CMK (cell line): Measurements from ENCODE around the gene MAPT.

ENCODE experiments used
- DNase-seq: peaks from one replicate; pipeline ENCODE4 v3.0.0-alpha.2; 2010; ENCODE audit warnings: low read depth

MAPT gene

GRCh38 chr17:45973946-45974859, 79.8 kb downstream of the MAPT start:
- DNase-seq = no peak

- DNase-seq = no peak
These were observed 80.7 kb downstream of the MAPT start for GRCh38 chr17:45974916-45975630.

GRCh38 chr17:45975640-45976295, 81.4 kb downstream of the MAPT start:
- DNase-seq = no peak

DNA sequence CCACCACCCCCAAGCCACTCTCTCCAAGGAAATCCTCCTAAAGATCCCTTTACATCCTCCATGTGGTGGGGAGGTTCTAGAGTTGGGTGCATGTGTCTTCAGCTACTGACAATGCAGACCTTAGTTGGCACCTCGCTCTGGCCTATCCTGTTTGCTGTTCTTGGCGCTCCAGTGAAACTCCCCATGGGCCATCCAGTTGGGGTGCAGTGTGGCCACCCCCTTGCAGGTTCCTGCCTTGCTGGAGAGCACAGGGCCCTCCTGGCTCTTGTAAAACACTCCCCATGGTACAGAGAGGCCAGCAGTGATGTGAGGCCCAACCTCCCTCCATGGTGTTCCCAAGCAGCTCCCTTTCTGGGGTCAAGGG, 82.0 kb downstream of the MAPT start:
- no peak for DNase-seq

GRCh38 chr17:45976755-45977505, 82.6 kb downstream of the MAPT start:
- no peak for DNase-seq

GRCh38 chr17:45977506-45977824, 83.1 kb downstream of the MAPT start:
- DNase-seq = no peak

DNA sequence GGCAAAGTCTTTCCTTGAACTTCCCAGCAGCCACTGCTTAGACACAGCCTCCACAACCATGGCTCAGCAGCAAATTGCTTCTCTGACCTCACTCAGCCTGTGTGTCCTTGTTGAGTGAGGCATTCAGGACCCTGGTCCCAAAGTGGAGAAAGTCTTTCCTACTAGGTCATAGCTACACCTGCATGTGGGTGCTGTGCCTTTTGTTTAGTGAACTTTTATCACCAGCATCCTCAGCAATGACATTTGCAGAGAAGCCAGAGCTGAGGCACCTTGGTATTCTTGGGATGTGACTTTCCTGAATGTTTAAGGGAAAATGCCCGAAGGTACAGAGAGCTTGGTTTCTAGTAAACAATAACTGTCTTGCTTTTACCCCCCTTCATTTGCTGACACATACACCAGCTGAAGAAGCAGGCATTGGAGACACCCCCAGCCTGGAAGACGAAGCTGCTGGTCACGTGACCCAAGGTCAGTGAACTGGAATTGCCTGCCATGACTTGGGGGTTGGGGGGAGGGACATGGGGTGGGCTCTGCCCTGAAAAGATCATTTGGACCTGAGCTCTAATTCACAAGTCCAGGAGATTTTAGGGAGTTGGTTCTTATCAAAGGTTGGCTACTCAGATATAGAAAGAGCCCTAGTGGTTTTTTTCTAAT, 83.7 kb downstream of the MAPT start:
- DNase-seq = no peak

DNA sequence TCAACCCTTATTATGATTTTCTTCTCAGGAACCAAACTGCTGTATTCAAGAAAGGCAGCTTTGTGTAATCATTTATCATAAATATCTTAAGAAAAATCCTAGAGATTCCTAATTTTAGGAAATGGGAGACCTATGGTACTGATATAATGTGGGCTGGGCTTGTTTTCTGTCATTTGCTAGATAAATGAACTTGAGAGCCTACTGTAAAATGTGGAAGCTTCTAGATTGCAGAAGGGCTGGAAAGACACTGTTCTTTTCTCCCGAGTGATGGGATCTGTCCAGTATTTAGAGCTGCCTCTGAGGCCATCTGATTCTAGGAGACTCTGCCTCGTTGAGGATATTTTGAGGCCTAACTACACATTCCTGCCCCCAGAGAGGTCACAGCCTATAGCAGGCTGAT, 84.8 kb downstream of the MAPT start:
- DNase-seq = no peak

DNA sequence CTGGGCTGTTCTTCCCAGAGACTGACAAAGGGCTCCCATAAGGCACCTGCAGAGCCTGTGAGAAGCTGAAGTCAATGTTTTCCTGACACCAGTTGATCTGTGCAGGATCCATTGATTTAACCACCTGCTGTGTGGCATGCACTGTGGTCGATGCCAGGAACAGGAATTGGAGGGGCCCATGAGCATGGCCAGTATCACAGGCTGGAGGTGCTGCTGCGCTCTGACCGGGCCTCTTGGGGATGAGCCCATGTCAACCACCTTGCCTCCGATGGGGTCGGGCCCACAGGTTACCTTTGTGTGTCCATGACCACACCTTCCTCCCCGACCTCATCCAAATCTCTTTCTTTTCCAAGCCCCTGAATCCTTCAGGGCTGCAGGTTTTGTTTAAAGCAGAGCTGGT, 86.5 kb downstream of the MAPT start:
- no peak for DNase-seq

DNA sequence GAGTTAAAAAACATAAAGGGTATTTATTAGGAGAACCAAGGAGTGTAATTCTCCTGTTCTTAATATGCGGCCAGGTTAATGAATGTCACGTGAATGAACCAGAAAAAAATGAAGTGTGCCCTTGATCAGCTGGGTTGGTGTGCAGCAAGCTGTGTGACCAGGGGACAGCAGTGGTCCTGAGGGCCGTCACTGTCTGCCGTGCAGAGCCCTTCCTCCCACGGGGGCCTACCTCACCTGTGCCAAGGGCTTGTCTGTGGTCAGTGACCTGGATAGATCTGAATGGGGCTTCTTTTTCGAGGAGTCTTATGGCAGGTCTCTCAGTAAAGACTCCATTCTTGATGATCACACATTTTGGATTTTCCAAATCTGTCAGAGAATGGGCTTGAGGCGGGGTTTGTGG, 87.0 kb downstream of the MAPT start:
- no peak for DNase-seq

- no peak for DNase-seq
These were observed 88.6 kb downstream of the MAPT start for GRCh38 chr17:45982791-45983613.

- DNase-seq = no peak
These were observed 89.4 kb downstream of the MAPT start for GRCh38 chr17:45983614-45984310.

DNA sequence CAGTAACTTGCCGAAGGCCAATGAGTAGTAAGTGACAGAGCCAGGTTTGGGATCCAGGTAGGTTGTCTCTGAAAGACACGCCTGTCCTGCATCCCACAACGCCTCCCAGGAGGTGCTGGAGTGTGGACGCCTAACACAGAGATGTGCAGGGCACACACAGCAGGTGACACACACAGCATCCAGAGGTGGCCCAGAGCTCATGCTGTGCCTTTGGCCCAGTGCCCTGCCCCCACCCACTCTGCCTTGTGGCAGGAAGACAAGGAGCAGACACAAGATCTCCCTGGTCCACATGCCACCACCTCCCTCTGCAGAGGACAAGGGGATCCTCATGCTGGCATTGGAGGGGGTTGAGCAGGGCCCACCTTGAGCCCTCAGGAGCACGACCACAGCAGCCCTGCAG, 90.0 kb downstream of the MAPT start:
- no peak for DNase-seq

DNA sequence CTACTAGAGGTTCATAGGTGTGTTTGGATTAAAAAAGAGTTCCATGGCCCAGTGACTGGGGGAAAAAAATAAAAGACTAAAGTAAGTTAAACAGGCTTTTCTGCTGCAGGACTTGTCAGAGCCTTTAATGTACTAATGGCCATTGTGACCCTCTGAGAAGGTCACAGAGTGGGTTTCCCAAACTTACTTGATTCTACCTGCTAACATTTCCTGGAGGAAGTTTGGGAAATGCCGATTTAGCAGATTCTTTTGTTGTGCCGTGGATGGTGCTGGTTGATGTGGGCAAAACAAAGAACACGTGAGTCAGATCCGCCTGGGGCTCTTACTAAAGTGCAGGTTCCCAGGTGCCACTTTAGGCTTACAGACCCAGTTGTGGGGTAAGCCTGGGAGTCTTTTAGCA, 91.1 kb downstream of the MAPT start:
- no peak for DNase-seq

DNA sequence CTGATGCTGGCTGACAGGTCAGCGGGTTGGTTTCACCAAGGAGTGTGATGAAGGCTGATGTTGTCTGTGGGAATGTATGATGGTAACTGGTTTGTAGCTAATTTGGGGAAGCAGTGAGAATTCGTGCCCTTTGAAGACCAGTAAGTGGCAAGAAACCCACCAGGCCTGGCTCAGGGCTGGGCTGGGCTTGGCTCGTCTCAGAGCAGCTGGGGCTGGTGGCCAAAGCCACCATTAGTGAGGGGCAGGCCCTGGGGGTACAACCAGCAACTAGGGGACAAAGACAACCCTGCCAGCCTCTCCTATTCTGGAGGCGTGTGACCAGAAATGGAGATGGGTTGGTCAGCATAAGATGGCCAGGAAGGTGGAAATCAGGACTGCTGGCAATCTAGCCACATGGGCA, 91.7 kb downstream of the MAPT start:
- no peak for DNase-seq

GRCh38 chr17:45987706-45988105, 93.4 kb downstream of the MAPT start:
- no peak for DNase-seq

DNA sequence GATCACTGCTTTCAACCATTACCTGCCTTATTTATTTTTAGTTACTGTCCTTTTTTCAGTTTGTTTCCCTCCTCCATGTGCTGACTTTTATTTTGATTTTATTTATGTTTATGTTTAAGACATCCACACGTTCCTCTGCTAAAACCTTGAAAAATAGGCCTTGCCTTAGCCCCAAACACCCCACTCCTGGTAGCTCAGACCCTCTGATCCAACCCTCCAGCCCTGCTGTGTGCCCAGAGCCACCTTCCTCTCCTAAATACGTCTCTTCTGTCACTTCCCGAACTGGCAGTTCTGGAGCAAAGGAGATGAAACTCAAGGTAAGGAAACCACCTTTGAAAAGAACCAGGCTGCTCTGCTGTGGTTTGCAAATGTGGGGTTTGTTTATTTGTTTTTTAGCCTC, 95.4 kb downstream of the MAPT start:
- no peak for DNase-seq

DNA sequence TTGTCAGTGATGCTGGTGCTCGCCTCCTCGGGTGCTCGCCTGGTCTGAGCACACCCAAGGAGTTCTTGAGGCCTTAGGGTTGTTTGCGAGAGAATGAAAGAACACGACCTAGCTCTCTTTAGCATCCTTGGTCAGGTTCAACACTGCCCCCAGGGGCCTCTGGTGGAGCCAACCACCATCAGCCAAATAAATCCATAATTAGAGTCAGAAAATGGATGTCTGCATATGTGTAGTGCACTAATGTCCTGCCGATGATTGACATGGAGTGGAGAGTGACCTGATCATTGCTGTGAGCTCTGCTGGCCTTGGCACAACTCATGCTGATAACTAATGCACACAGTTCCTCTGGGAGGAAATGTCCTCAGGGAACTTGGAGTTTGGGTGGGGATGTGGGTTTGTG, 96.5 kb downstream of the MAPT start:
- DNase-seq = no peak

GRCh38 chr17:45991341-45991740, 97.0 kb downstream of the MAPT start:
- no peak for DNase-seq

GRCh38 chr17:45992175-45992574, 97.8 kb downstream of the MAPT start:
- no peak for DNase-seq
